ENCODE measurements around the gene PLCB3. TPM values are rescaled to one million over a fixed set of nuclear protein-coding genes. Genes with fewer than 3 reads are reported as not detected.

The PLCB3 gene
- total and polyA plus RNA-seq, 2 of the 13 experiments (the other 11 are each of a cell fraction or from before 2014, with no cell fraction given), result 7.5 to 13.8 TPM

GRCh38 chr11:64234647-64235379 is 16.5 kb upstream of the PLCB3 start (continued):
- TF ChIP-seq ZBTB49 (CRISPR knock-in tag; IDR thresholded peaks at IDR 0.05; ENCODE audit: borderline replicate concordance), result no peak
- no peak for TF ChIP-seq SNAPC5 (CRISPR knock-in tag; IDR thresholded peaks at IDR 0.05; ENCODE audit: borderline replicate concordance)
- no peak for TF ChIP-seq XBP1 (CRISPR knock-in tag; IDR thresholded peaks at IDR 0.05)
- TF ChIP-seq TP53 (CRISPR knock-in tag; conservative IDR thresholded peaks at IDR 0.05), result no peak
- TF ChIP-seq SNRNP70 (IDR thresholded peaks at IDR 0.05; ENCODE audit: low read depth, low read length), result no peak
- TF ChIP-seq ELF1 (CRISPR knock-in tag; IDR thresholded peaks at IDR 0.05), result no peak
- TF ChIP-seq RAD51 (IDR thresholded peaks at IDR 0.05; ENCODE audit: borderline replicate concordance), result no peak
- peak; percentile 49; the same call in 1 of the 2 replicates for TF ChIP-seq POLR2G (IDR thresholded peaks at IDR 0.05; ENCODE audit: low read depth, low read length)
- no peak for TF ChIP-seq KLF15 (CRISPR knock-in tag; IDR thresholded peaks at IDR 0.05; ENCODE audit: borderline replicate concordance)
- TF ChIP-seq MEIS2 (CRISPR knock-in tag; IDR thresholded peaks at IDR 0.05), result 0 out of 2 replicates have a peak, but pooled peaks have one; percentile 50
- TF ChIP-seq MED1 (CRISPR knock-in tag; IDR thresholded peaks at IDR 0.05), result peak; percentile 92
- no peak for TF ChIP-seq ZNF235 (CRISPR knock-in tag; IDR thresholded peaks at IDR 0.05; ENCODE audit: borderline replicate concordance)
- no peak for TF ChIP-seq MATR3 (CRISPR knock-in tag; IDR thresholded peaks at IDR 0.05)
- TF ChIP-seq ZNF547 (CRISPR knock-in tag; IDR thresholded peaks at IDR 0.05), result no peak; the same call in 1 of the 2 replicates
- TF ChIP-seq SUZ12 (IDR thresholded peaks at IDR 0.05; ENCODE audit: low read depth, low read length), result no peak
- TF ChIP-seq ZNF550 (CRISPR knock-in tag; IDR thresholded peaks at IDR 0.05; ENCODE audit: borderline replicate concordance), result no peak
- no peak for TF ChIP-seq KMT2B (CRISPR knock-in tag; IDR thresholded peaks at IDR 0.05)
- TF ChIP-seq KDM5B (CRISPR knock-in tag; IDR thresholded peaks at IDR 0.05; ENCODE audit: borderline replicate concordance), result peak; percentile 42; the same call in 1 of the 2 replicates
- peak; percentile 62; the same call in 1 of the 2 replicates for TF ChIP-seq ZNF142 (CRISPR knock-in tag; IDR thresholded peaks at IDR 0.05)
- peak; percentile 83 for TF ChIP-seq HIC2 (CRISPR knock-in tag; IDR thresholded peaks at IDR 0.05; ENCODE audit: low read depth)
